ENCODE measurements around the gene STAT2. TPM values are rescaled to one million over a fixed set of nuclear protein-coding genes. Genes with fewer than 3 reads are reported as not detected.

The STAT2 gene
- total and polyA plus RNA-seq, 2 of the 13 experiments (the other 11 are each of a cell fraction or from before 2014, with no cell fraction given) = 43.5 to 84.6 TPM

- TF ChIP-seq SNAPC4 (CRISPR knock-in tag; IDR thresholded peaks at IDR 0.05) (0 out of 2 replicates have a peak, but pooled peaks have one; percentile 63), ZNF552 (CRISPR knock-in tag; IDR thresholded peaks at IDR 0.05; ENCODE audit: borderline replicate concordance) (no peak), SOX6 (IDR thresholded peaks at IDR 0.05) (no peak), SOX6 (CRISPR knock-in tag; IDR thresholded peaks at IDR 0.05) (no peak), ZNF280B (CRISPR knock-in tag; IDR thresholded peaks at IDR 0.05; ENCODE audit: borderline replicate concordance) (peak; percentile 6; the same call in 1 of the 2 replicates), HNRNPK (IDR thresholded peaks at IDR 0.05; ENCODE audit: low read depth, low read length, poor library complexity, severe bottlenecking) (no peak), ZNF564 (CRISPR knock-in tag; IDR thresholded peaks at IDR 0.05) (0 out of 2 replicates have a peak, but pooled peaks have one; percentile 14), MZF1 (CRISPR knock-in tag; IDR thresholded peaks at IDR 0.05; ENCODE audit: borderline replicate concordance) (0 out of 2 replicates have a peak, but pooled peaks have one; percentile 11), FLYWCH1 (CRISPR knock-in tag; IDR thresholded peaks at IDR 0.05) (no peak), DZIP1 (CRISPR knock-in tag; IDR thresholded peaks at IDR 0.05) (no peak), ZBTB37 (CRISPR knock-in tag; IDR thresholded peaks at IDR 0.05) (0 out of 2 replicates have a peak, but pooled peaks have one; percentile 18), PRPF4 (IDR thresholded peaks at IDR 0.05; ENCODE audit: low read depth, low read length, poor library complexity, severe bottlenecking) (no peak)
- TF ChIP-seq, protein P1, sequence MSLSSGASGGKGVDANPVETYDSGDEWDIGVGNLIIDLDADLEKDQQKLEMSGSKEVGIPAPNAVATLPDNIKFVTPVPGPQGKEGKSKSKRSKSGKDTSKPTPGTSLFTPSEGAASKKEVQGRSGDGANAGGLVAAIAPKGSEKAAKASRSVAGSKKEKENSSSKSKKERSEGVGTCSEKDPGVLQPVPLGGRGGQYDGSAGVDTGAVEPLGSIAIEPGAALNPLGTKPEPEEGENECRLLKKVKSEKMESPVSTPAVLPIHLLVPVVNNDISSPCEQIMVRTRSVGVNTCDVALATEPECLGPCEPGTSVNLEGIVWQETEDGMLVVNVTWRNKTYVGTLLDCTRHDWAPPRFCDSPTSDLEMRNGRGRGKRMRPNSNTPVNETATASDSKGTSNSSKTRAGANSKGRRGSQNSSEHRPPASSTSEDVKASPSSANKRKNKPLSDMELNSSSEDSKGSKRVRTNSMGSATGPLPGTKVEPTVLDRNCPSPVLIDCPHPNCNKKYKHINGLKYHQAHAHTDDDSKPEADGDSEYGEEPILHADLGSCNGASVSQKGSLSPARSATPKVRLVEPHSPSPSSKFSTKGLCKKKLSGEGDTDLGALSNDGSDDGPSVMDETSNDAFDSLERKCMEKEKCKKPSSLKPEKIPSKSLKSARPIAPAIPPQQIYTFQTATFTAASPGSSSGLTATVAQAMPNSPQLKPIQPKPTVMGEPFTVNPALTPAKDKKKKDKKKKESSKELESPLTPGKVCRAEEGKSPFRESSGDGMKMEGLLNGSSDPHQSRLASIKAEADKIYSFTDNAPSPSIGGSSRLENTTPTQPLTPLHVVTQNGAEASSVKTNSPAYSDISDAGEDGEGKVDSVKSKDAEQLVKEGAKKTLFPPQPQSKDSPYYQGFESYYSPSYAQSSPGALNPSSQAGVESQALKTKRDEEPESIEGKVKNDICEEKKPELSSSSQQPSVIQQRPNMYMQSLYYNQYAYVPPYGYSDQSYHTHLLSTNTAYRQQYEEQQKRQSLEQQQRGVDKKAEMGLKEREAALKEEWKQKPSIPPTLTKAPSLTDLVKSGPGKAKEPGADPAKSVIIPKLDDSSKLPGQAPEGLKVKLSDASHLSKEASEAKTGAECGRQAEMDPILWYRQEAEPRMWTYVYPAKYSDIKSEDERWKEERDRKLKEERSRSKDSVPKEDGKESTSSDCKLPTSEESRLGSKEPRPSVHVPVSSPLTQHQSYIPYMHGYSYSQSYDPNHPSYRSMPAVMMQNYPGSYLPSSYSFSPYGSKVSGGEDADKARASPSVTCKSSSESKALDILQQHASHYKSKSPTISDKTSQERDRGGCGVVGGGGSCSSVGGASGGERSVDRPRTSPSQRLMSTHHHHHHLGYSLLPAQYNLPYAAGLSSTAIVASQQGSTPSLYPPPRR (CRISPR knock-in tag; IDR thresholded peaks at IDR 0.05; ENCODE audit: borderline replicate concordance) = no peak
These were observed 44.7 kb downstream of the STAT2 start (continued) for GRCh38 chr12:56315249-56315621.
